Esophagus (tissue), 2 donors: ENCODE data around the gene SLC30A10. TPM values are rescaled to one million over a fixed set of nuclear protein-coding genes. Genes with fewer than 3 reads are reported as not detected.
"Not testable (repeated sequence)": the region's sequence is repeated elsewhere in the genome, so short reads cannot be mapped to it uniquely, and the experiment has no call there.

Experiments used
- H3K27ac ChIP-seq, 2 donors: one replicate each; pipeline ENCODE4 v1.5.1; 2013; ENCODE audit warnings: low read depth in 2 of 2, mild to moderate bottlenecking in 2 of 2, inconsistent platforms in 1 of 2, low read length in 1 of 2, moderate library complexity in 1 of 2
- H3K27me3 ChIP-seq, 2 donors: one replicate each; pipeline ENCODE4 v1.6.1; 2013; ENCODE audit warnings: low read length in 2 of 2, control low read depth in 1 of 2, mild to moderate bottlenecking in 1 of 2; ENCODE audit not compliant: insufficient read depth in 2 of 2, control insufficient read depth in 1 of 2
- H3K36me3 ChIP-seq, 2 donors: one replicate each; pipeline ENCODE4 v1.6.1; 2013; ENCODE audit warnings: low read length in 1 of 2; ENCODE audit not compliant: control insufficient read depth in 2 of 2, insufficient read depth in 2 of 2
- H3K4me1 ChIP-seq, 2 donors: one replicate each; pipeline ENCODE4 v1.6.1; 2013; ENCODE audit warnings: low read length in 1 of 2; ENCODE audit not compliant: control insufficient read depth in 2 of 2, insufficient read depth in 2 of 2
- H3K4me3 ChIP-seq, 2 donors: one replicate each; pipeline ENCODE4 v1.5.1; 2013; ENCODE audit warnings: low read length in 2 of 2, mild to moderate bottlenecking in 2 of 2, low read depth in 1 of 2, moderate library complexity in 1 of 2
- H3K9me3 ChIP-seq, 2 donors: one replicate each; pipeline ENCODE4 v1.6.1; 2013; ENCODE audit warnings: mild to moderate bottlenecking in 2 of 2, low read depth in 1 of 2, low read length in 1 of 2, moderate library complexity in 1 of 2; ENCODE audit not compliant: control insufficient read depth in 2 of 2, insufficient read depth in 1 of 2
- WGBS, 2 donors: extraction: QIAGEN DNeasy Blood & Tissue Kit; methylation state at CpG; one replicate each; pipeline ENCODE4 v1.1.7; 2013; 5-methylcytosine and 5-hydroxymethylcytosine counted together
- polyA plus RNA-seq, 2 donors: library from polyadenylated mRNA; stranded (reverse); fragments of 200-250 nt; gene quantifications; one replicate each; pipeline ENCODE4 v1.2.3, GENCODE V29; 2013
- donor health status: healthy with polysubstance abuse.
- donor health status: Bipolar disorder and iron deficiency.

Gene SLC30A10
- polyA plus RNA-seq, 2 donors: not detected

DNA sequence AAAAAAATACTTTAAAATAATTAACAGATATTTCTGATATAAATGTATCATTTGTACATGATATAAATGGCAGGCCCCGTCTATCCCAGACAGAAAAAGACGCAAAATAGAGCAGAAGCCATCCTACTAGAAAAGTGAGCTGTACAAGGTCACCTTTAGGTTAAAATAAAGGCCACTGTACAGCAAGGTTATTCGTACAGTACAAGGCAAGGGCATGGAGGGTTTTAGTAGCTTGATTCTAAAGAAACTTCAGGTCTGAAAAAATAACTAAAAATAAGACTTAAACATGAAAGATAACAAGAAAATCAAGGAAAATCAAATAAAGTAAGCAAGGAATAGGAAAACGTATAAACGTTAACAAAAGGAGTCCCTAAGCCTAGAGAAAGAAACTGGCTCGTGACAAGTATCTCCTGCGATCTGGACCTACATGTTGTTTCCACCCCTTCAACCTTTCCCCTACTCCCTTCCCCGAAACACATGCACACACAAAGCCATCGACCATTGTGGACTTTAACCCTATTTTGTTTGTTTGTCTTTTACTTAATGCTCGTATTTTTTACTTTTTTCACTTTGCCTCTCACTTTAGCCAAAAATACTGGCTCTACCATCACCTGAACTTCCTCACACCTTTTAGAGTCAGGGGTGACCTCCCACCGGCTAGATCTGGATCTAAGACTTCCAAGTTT, 26.5 kb upstream of the SLC30A10 start:
- Histone ChIP-seq H3K4me1 (no peaks in the 10 kb centered on the region), H3K27me3 (no peaks in the 10 kb centered on the region), H3K4me3 (no peak overlapping the region), H3K36me3 (no peaks in the 10 kb centered on the region), H3K27ac (no peak overlapping the region), H3K9me3 (no peaks in the 10 kb centered on the region)
- 61 to 71% methylated on average over 11 of the region's 11 CpGs for WGBS, 2 donors

DNA sequence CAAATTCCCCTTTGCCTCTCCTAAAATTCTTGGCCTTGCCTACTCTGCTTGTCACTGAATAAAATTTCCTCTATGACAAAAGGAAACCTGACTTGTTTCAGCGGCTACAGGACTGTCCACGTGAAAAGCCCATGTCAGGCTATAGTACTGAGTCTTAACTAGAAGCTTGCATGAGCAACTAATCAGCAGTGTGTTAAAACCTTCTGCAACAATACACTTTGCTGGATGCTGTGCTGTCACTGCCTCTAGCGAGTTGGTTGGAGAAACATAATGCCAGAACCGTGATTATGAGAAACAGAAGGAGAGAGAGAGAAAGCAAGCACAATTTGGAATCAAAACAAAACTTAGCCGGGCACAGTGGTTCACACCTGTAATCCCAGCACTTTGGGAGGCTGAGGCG, 25.7 kb upstream of the SLC30A10 start:
- Histone ChIP-seq H3K27me3 (no peaks in the 10 kb centered on the region), H3K4me1 (no peaks in the 10 kb centered on the region), H3K27ac (no peak overlapping the region), H3K9me3 (no peaks in the 10 kb centered on the region), H3K36me3 (no peaks in the 10 kb centered on the region), H3K4me3 (no peak overlapping the region)
- WGBS, 2 donors: 85 to 89% methylated on average over 6 of the region's 6 CpGs

DNA sequence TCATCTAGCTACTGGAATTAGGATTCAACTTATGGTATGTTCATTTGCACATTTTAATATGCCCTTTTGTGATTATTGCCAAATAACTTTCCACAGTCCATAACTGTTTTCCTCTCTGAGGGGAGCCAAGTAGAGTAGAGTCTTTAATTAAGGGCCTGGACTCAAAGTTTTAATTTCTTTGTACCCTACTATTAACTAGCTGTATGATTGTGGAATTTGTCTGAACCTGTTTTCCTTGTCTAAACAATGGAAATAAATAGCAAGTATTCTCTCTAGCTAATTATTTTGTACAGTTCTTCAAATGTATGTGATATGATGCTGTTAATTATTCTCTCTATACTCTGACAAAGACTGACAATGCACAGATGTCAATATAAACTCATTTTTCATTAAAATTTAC, 24.0 kb upstream of the SLC30A10 start:
- Histone ChIP-seq H3K9me3 (no peaks in the 10 kb centered on the region), H3K36me3 (no peaks in the 10 kb centered on the region), H3K4me3 (no peak overlapping the region), H3K27me3 (no peaks in the 10 kb centered on the region), H3K27ac (no peak overlapping the region), H3K4me1 (no peaks in the 10 kb centered on the region)

DNA sequence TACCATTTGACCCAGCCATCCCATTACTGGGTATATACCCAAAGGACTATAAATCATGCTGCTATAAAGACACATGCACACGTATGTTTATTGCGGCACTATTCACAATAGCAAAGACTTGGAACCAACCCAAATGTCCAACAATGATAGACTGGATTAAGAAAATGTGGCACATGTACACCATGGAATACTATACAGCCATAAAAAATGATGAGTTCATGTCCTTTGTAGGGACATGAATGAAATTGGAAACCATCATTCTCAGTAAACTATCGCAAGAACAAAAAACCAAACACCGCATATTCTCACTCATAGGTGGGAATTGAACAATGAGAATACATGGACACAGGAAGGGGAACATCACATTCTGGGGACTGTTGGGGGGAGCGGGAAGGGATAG, 20.9 kb upstream of the SLC30A10 start:
- not testable (repeated sequence) for H3K9me3 ChIP-seq, H3K27ac ChIP-seq, H3K27me3 ChIP-seq, H3K4me3 ChIP-seq, H3K36me3 ChIP-seq, H3K4me1 ChIP-seq
- 99 to 100% methylated on average over 3 of the region's 5 CpGs for WGBS, 2 donors

DNA sequence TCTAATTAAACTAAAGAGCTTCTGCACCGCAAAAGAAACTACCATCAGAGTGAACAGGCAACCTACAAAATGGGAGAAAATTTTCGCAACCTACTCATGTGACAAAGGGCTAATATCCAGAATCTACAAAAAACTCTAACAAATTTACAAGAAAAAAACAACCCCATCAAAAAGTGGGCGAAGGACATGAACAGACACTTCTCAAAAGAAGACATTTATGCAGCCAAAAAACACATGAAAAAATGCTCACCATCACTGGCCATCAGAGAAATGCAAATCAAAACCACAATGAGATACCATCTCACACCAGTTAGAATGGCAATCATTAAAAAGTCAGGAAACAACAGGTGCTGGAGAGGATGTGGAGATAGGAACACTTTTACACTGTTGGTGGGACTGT, 20.4 kb upstream of the SLC30A10 start:
- whole genome bisulfite sequencing, 2 donors: 88 to 93% methylated on average over 3 of the region's 3 CpGs

DNA sequence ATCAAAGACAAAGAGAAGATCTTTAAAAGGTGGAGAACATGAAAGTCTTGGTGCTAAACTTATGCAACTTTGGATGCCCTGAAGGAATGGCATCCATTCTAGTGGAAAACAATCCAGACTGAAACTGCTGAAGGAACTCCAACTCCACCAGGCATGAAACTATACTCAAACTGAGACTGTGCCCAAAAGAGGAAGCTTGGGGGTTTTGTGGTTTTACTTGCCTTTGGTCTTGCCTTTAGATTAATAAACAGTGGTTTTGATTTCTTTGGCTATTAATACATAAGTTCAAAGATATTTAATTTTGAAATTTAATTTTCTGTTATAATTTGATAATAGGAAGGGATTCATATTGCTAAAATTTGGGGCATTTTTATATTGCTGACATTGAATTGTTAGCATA, 17.4 kb upstream of the SLC30A10 start:
- Histone ChIP-seq H3K4me1 (no peaks in the 10 kb centered on the region), H3K27me3 (no peaks in the 10 kb centered on the region), H3K36me3 (no peaks in the 10 kb centered on the region), H3K27ac (no peak overlapping the region), H3K9me3 (no peaks in the 10 kb centered on the region), H3K4me3 (no peak overlapping the region)

More for the DNA sequence above, 20.4 kb upstream of the SLC30A10 start:
- not testable (repeated sequence) for H3K36me3 ChIP-seq, H3K4me1 ChIP-seq, H3K9me3 ChIP-seq, H3K27ac ChIP-seq, H3K4me3 ChIP-seq, H3K27me3 ChIP-seq

DNA sequence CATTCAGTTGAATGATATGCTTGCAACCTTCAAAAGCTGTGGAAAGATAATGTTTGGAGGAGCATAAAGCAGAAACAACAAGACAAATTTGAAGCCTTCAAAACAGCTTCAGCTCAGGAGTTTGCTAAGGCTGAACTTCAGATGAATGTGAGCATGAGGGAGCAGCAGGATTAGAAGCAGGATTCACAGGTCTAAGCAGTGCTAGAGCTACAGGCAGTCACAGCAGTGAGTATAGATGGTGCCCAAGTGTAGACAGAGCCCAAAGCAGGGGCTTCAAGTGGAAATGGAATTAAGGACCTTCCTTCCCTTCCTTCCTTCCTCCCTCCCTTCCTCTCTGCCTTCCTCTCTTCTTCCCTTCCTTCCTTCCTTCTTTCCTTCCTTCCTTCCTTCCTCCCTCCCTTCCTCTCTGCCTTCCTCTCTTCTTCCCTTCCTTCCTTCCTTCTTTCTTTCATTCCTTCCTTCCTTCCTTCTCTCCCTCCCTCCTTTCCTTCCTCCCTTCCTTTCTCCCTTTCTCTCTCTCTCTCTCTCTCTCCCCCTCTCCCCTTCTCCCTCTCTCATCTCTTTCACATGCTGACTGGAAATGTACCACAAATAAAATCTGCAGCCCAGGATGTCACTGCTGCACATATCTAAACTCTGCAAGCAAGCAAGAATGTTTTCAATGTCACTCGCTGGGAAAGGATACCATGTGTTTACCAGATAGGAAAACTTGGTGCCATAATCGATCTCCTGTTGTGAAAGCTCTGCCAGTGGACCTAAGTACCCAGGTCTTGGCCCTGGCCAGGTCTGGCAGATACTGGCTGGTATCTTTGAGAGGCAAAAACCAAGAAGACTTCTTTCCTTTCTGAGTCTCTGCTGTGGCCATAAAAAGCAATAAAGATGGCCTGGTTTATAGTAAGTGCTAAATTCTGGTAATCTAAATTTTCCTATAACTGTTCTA, 13.1 kb upstream of the SLC30A10 start:
- Histone ChIP-seq H3K9me3 (no peaks in the 10 kb centered on the region), H3K4me3 (no peak overlapping the region), H3K36me3 (no peaks in the 10 kb centered on the region), H3K27me3 (no peaks in the 10 kb centered on the region), H3K4me1 (no peaks in the 10 kb centered on the region), H3K27ac (no peak overlapping the region)
- 76 to 80% methylated on average over 2 of the region's 2 CpGs for WGBS, 2 donors

DNA sequence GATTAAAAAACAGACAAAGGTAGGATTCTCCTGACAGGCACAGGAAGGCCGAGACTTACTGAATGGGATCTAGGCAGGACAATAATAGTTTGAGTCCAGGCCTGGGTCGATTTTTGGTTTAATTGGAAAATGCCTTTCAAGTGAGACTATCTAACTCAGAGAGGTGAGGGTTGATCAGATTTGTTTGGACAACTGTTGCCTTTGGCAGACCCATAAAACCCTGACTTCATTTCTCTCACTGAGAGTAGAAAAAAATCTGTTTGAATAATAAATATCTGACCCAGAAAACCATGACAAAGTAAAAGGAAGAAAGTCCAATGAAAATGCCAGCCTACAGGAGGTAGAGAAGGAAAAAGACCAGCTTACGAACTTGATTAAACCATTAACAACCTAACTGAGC, 12.3 kb upstream of the SLC30A10 start:
- WGBS, 2 donors: 53 to 62% methylated on average over 3 of the region's 3 CpGs
- H3K9me3 ChIP-seq: no peaks in the 10 kb centered on the region
- no peaks in the 10 kb centered on the region for H3K27me3 ChIP-seq
- no peak overlapping the region for H3K27ac ChIP-seq
- no peaks in the 10 kb centered on the region for H3K4me1 ChIP-seq
- no peak overlapping the region for H3K4me3 ChIP-seq
- no peaks in the 10 kb centered on the region for H3K36me3 ChIP-seq

DNA sequence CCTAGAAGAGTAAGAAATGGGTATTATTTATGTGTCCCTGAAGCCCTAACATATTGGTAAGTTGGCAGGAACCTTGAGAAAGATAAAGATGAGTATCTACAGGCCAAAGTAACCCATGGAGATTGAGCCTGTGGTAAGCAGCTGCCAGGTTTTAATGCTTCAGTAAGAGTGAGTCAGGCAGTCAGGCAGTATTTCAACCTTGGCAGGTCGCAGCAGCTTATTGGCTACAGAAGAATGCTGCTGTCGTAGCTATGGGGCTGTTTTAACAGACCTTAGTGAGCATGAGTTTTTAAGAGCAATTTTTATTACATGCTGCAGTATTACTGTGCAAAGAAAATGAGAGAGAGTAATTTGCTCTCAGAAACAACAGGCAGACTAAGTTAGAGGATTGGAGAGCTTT, 10.3 kb upstream of the SLC30A10 start:
- 28 to 30% methylated on average over 2 of the region's 2 CpGs for WGBS, 2 donors
- H3K36me3 ChIP-seq: no peaks in the 10 kb centered on the region

DNA sequence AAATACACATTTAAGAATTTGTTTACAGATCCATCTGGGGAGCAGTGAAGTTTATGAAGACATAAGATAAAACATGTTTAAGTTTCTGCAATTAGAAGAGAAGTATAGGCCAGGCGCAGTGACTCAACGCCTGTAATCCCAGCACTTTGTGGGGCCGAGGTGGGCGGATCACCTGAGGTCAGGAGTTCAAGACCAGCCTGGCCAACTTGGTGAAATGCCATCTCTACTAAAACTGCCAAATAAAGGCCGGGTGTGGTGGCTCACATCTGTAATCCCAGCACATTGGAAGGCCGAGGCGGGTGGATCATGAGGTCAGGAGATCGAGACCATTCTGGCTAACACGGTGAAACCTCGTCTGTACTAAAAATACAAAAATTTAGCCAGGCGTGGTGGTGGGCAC, 5.4 kb upstream of the SLC30A10 start:
- 69 to 82% methylated on average over 11 of the region's 11 CpGs for WGBS, 2 donors
- H3K27me3 ChIP-seq, H3K9me3 ChIP-seq, H3K4me1 ChIP-seq, H3K36me3 ChIP-seq, H3K27ac ChIP-seq, H3K4me3 ChIP-seq: not testable (repeated sequence)

More for the DNA sequence above, 10.3 kb upstream of the SLC30A10 start:
- H3K9me3 ChIP-seq: no peaks in the 10 kb centered on the region
- H3K27ac ChIP-seq: no peak overlapping the region
- no peaks in the 10 kb centered on the region for H3K4me1 ChIP-seq
- no peaks in the 10 kb centered on the region for H3K27me3 ChIP-seq
- no peak overlapping the region for H3K4me3 ChIP-seq
